SK-N-SH treated with all-trans-retinoic acid at 6 μM for 48 hours (cell line): ENCODE data around the gene OCA2.

Source experiments
- ATAC-seq: fragments of 200-7000 bp; cut with Tn5 transposase; 3 replicates; pipeline ENCODE4 v1.9.1; 2020; ENCODE audit warnings: mild to moderate bottlenecking, moderate library complexity
- ARNTL ChIP-seq: fragments of 450-650 bp; formaldehyde crosslinking; IDR thresholded peaks from 2 replicates; pipeline ENCODE4 v1.5.0; 2020; ENCODE audit warnings: low read depth, mild to moderate bottlenecking, moderate library complexity, borderline replicate concordance
- BACH2 ChIP-seq: fragments of 250-450 bp; sonication (Bioruptor Pico); IDR thresholded peaks from 2 replicates; pipeline ENCODE4 v1.9.0; 2021; ENCODE audit warnings: mild to moderate bottlenecking, borderline replicate concordance
- CSDC2 ChIP-seq: fragments of 250-450 bp; sonication (Bioruptor Pico); IDR thresholded peaks from 2 replicates; pipeline ENCODE4 v1.5.0; 2020; ENCODE audit warnings: mild to moderate bottlenecking, moderate library complexity
- ESRRG ChIP-seq: fragments of 250-450 bp; sonication (Bioruptor Pico); IDR thresholded peaks from 2 replicates; pipeline ENCODE4 v1.6.1; 2021; ENCODE audit warnings: mild to moderate bottlenecking
- GLIS3 ChIP-seq: fragments of 250-450 bp; sonication (Bioruptor Pico); IDR thresholded peaks from 2 replicates; pipeline ENCODE4 v1.5.0; 2020; ENCODE audit warnings: mild to moderate bottlenecking, moderate library complexity
- ISL1 ChIP-seq: fragments of 250-450 bp; sonication (Bioruptor Pico); IDR thresholded peaks from 2 replicates; pipeline ENCODE4 v2.1.2; 2022; ENCODE audit warnings: mild to moderate bottlenecking, moderate library complexity
- OSR1 ChIP-seq: fragments of 250-450 bp; sonication (Bioruptor Pico); IDR thresholded peaks from 2 replicates; pipeline ENCODE4 v1.8.0; 2022; ENCODE audit warnings: moderate library complexity, mild to moderate bottlenecking, inconsistent platforms
- PPARA ChIP-seq: fragments of 250-450 bp; sonication (Bioruptor Pico); IDR thresholded peaks from 2 replicates; pipeline ENCODE4 v1.5.0; 2020; ENCODE audit warnings: mild to moderate bottlenecking, borderline replicate concordance
- RARB ChIP-seq: fragments of 250-450 bp; sonication (Bioruptor Pico); IDR thresholded peaks from 2 replicates; pipeline ENCODE4 v1.8.0; 2021; ENCODE audit warnings: mild to moderate bottlenecking, moderate library complexity
- SNAI2 ChIP-seq: fragments of 250-450 bp; sonication (Bioruptor Pico); IDR thresholded peaks from 2 replicates; pipeline ENCODE4 v1.5.0; 2020; ENCODE audit warnings: mild to moderate bottlenecking, moderate library complexity
- TCF4 ChIP-seq: fragments of 250-450 bp; sonication (Bioruptor Pico); IDR thresholded peaks from 2 replicates; pipeline ENCODE4 v1.8.0; 2021; ENCODE audit warnings: mild to moderate bottlenecking, moderate library complexity, borderline replicate concordance
- ZFP3 ChIP-seq: fragments of 250-450 bp; sonication (Bioruptor Pico); IDR thresholded peaks from 2 replicates; pipeline ENCODE4 v1.5.0; 2020; ENCODE audit warnings: mild to moderate bottlenecking, moderate library complexity
- ZNF70 ChIP-seq: fragments of 450-650 bp; formaldehyde crosslinking; IDR thresholded peaks from 2 replicates; pipeline ENCODE4 v1.5.0; 2020; ENCODE audit warnings: mild to moderate bottlenecking, moderate library complexity
- ZNF8 ChIP-seq: fragments of 450-650 bp; formaldehyde crosslinking; IDR thresholded peaks from 2 replicates; pipeline ENCODE4 v1.5.0; 2020; ENCODE audit warnings: mild to moderate bottlenecking, moderate library complexity
- TF ChIP-seq, protein P1 (sequence below): fragments of 250-450 bp; sonication (Bioruptor Pico); IDR thresholded peaks from 2 replicates; pipeline ENCODE4 v1.5.1; 2021; ENCODE audit warnings: mild to moderate bottlenecking, moderate library complexity
- TF ChIP-seq, protein P2 (sequence below): fragments of 250-450 bp; sonication (Bioruptor Pico); IDR thresholded peaks from 2 replicates; pipeline ENCODE4 v1.5.0; 2020; ENCODE audit warnings: mild to moderate bottlenecking, moderate library complexity
- TF ChIP-seq, protein P3 (sequence below): fragments of 250-450 bp; sonication (Bioruptor Pico); IDR thresholded peaks from 2 replicates; pipeline ENCODE4 v1.5.1; 2020; ENCODE audit warnings: low read depth, mild to moderate bottlenecking, moderate library complexity
- TF ChIP-seq, protein P4 (sequence below): fragments of 250-450 bp; sonication (Bioruptor Pico); IDR thresholded peaks from 2 replicates; pipeline ENCODE4 v1.8.0; 2021; ENCODE audit warnings: low read depth, mild to moderate bottlenecking, moderate library complexity, borderline replicate concordance

OCA2 gene

DNA sequence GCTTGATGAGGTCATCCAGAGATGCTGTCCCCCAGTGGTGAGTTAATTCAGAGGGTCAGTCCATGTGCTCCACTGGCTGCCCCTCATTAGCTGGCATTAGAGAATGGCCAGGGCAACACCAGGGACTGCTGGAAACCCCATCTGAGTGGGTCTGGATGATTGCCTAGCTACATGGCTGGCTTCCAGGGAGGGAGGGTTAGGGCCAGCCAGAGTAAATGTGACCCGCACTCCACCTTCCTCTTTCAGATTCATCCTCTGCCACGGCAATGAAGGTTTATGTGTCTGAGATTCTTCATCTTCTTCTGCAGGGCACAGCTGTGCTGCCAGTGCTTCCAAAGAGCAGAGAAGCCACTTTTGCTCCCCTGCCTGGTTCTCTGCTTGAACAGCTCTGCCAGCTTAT, 391.9 kb downstream of the OCA2 start:
- no peak for ATAC-seq
- no peak for TF ChIP-seq PPARA (CRISPR knock-in tag)
- no peak for TF ChIP-seq CSDC2 (CRISPR knock-in tag)
- TF ChIP-seq ISL1: no peak
- TF ChIP-seq SNAI2 (CRISPR knock-in tag): no peak
- TF ChIP-seq, protein P1, sequence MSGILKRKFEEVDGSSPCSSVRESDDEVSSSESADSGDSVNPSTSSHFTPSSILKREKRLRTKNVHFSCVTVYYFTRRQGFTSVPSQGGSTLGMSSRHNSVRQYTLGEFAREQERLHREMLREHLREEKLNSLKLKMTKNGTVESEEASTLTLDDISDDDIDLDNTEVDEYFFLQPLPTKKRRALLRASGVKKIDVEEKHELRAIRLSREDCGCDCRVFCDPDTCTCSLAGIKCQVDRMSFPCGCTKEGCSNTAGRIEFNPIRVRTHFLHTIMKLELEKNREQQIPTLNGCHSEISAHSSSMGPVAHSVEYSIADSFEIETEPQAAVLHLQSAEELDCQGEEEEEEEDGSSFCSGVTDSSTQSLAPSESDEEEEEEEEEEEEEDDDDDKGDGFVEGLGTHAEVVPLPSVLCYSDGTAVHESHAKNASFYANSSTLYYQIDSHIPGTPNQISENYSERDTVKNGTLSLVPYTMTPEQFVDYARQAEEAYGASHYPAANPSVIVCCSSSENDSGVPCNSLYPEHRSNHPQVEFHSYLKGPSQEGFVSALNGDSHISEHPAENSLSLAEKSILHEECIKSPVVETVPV (CRISPR knock-in tag): no peak
- TF ChIP-seq, protein P2, sequence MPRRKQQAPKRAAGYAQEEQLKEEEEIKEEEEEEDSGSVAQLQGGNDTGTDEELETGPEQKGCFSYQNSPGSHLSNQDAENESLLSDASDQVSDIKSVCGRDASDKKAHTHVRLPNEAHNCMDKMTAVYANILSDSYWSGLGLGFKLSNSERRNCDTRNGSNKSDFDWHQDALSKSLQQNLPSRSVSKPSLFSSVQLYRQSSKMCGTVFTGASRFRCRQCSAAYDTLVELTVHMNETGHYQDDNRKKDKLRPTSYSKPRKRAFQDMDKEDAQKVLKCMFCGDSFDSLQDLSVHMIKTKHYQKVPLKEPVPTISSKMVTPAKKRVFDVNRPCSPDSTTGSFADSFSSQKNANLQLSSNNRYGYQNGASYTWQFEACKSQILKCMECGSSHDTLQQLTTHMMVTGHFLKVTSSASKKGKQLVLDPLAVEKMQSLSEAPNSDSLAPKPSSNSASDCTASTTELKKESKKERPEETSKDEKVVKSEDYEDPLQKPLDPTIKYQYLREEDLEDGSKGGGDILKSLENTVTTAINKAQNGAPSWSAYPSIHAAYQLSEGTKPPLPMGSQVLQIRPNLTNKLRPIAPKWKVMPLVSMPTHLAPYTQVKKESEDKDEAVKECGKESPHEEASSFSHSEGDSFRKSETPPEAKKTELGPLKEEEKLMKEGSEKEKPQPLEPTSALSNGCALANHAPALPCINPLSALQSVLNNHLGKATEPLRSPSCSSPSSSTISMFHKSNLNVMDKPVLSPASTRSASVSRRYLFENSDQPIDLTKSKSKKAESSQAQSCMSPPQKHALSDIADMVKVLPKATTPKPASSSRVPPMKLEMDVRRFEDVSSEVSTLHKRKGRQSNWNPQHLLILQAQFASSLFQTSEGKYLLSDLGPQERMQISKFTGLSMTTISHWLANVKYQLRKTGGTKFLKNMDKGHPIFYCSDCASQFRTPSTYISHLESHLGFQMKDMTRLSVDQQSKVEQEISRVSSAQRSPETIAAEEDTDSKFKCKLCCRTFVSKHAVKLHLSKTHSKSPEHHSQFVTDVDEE (CRISPR knock-in tag): no peak
- TF ChIP-seq TCF4 (CRISPR knock-in tag): no peak
- no peak for TF ChIP-seq ZNF70 (CRISPR knock-in tag)

DNA sequence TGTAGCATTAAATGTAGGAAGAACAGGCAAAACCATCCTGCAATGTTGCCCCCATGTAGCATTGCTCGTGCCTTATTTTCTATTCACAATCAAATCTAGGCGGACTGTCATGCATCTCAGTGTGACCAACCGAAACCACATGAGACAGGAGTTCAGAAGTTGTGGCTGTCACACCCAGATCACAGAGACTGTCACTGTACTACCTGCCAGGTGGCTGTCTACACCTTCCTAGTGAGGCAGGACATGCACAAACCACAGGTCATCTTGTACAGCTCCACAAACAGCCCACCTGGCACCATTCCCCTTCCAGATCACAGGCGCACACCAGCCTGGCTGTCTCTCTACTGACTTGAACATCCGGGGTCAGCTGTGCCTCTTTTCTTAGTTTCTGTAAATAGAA, 392.8 kb downstream of the OCA2 start:
- ATAC-seq: no peak
- TF ChIP-seq ZFP3 (CRISPR knock-in tag): no peak
- TF ChIP-seq ISL1: no peak
- TF ChIP-seq ESRRG (CRISPR knock-in tag): no peak

DNA sequence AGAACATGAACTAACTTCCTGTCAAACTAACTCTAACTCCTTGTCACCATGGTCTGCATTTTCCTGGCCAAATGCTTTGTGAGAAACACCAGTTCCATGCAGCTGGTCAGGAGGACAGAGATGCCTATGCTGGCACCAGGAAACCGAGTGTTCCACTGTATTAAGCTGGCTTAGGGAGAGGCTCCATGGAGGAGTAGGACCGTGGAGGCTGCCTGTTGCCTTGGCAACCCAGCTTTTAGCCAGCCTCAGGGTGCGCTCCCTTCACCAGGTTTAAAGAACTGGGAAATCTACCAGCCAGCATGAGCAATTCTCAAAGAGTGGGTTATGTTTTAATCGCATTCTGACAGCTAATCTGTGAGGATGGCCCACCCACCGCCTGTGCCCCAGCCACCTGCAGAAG, 394.1 kb downstream of the OCA2 start:
- no peak for ATAC-seq
- TF ChIP-seq ARNTL (CRISPR knock-in tag) (no peak), ISL1 (no peak), GLIS3 (CRISPR knock-in tag) (no peak), ZFP3 (CRISPR knock-in tag) (no peak), RARB (CRISPR knock-in tag) (no peak), ZNF70 (CRISPR knock-in tag) (no peak), BACH2 (CRISPR knock-in tag) (no peak), OSR1 (CRISPR knock-in tag) (no peak), CSDC2 (CRISPR knock-in tag) (no peak), ESRRG (CRISPR knock-in tag) (no peak), TCF4 (CRISPR knock-in tag) (no peak), SNAI2 (CRISPR knock-in tag) (no peak), ZNF8 (CRISPR knock-in tag) (no peak)
- TF ChIP-seq, protein P3, sequence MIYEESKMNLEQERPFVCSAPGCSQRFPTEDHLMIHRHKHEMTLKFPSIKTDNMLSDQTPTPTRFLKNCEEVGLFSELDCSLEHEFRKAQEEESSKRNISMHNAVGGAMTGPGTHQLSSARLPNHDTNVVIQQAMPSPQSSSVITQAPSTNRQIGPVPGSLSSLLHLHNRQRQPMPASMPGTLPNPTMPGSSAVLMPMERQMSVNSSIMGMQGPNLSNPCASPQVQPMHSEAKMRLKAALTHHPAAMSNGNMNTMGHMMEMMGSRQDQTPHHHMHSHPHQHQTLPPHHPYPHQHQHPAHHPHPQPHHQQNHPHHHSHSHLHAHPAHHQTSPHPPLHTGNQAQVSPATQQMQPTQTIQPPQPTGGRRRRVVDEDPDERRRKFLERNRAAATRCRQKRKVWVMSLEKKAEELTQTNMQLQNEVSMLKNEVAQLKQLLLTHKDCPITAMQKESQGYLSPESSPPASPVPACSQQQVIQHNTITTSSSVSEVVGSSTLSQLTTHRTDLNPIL (CRISPR knock-in tag): no peak
- TF ChIP-seq, protein P2 (CRISPR knock-in tag): no peak
- TF ChIP-seq, protein P1 (CRISPR knock-in tag): no peak
- TF ChIP-seq, protein P4, sequence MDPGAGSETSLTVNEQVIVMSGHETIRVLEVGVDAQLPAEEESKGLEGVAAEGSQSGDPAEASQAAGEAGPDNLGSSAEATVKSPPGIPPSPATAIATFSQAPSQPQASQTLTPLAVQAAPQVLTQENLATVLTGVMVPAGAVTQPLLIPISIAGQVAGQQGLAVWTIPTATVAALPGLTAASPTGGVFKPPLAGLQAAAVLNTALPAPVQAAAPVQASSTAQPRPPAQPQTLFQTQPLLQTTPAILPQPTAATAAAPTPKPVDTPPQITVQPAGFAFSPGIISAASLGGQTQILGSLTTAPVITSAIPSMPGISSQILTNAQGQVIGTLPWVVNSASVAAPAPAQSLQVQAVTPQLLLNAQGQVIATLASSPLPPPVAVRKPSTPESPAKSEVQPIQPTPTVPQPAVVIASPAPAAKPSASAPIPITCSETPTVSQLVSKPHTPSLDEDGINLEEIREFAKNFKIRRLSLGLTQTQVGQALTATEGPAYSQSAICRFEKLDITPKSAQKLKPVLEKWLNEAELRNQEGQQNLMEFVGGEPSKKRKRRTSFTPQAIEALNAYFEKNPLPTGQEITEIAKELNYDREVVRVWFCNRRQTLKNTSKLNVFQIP: no peak
- TF ChIP-seq, all 23 proteins: peak for 0
